Gastrocnemius medialis (tissue), 4 donors: ENCODE data around the gene RALGAPA2.

Experiments used
- POLR2A ChIP-seq, 2 donors: fragments of 450-650 bp; IDR thresholded peaks; one replicate each; pipeline ENCODE4 v1.6.1; 2017; ENCODE audit warnings: antibody characterized with exemption in 2 of 2, mild to moderate bottlenecking in 2 of 2, moderate library complexity in 2 of 2
- TF ChIP-seq, protein P1 (sequence below), 5 experiments: fragments of 450-650 bp in 3 of 5; fragments of 200-600 bp in 2 of 5; sonication (generic) in 2 of 5; IDR thresholded peaks in 4 of 5; conservative IDR thresholded peaks in 1 of 5; 1 replicate in 4 of 5; 2 replicates in 1 of 5; pipeline ENCODE4 v1.5.1; 2016 to 2019; ENCODE audit warnings: antibody characterized with exemption in 5 of 5, mild to moderate bottlenecking in 3 of 5, moderate library complexity in 3 of 5

DNA sequence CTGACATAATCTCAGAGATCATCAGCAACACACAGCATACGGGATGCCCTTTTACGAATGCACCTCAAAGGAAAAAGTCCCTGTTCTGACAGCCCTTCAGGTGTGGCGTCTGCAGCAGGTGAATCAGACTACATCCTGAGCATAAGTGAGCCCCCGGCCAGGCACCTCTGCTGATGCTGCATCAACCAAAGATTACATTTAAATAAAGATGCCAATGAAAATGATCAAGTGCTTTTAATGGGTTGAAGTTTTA is 285.9 kb downstream of the RALGAPA2 start:
- TF ChIP-seq POLR2A (IDR thresholded peaks at IDR 0.05) = no peak
- TF ChIP-seq, protein P1, sequence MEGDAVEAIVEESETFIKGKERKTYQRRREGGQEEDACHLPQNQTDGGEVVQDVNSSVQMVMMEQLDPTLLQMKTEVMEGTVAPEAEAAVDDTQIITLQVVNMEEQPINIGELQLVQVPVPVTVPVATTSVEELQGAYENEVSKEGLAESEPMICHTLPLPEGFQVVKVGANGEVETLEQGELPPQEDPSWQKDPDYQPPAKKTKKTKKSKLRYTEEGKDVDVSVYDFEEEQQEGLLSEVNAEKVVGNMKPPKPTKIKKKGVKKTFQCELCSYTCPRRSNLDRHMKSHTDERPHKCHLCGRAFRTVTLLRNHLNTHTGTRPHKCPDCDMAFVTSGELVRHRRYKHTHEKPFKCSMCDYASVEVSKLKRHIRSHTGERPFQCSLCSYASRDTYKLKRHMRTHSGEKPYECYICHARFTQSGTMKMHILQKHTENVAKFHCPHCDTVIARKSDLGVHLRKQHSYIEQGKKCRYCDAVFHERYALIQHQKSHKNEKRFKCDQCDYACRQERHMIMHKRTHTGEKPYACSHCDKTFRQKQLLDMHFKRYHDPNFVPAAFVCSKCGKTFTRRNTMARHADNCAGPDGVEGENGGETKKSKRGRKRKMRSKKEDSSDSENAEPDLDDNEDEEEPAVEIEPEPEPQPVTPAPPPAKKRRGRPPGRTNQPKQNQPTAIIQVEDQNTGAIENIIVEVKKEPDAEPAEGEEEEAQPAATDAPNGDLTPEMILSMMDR (IDR thresholded peaks at IDR 0.05 in 4 of 5, conservative IDR thresholded peaks at IDR 0.05 in 1 of 5) = no peak
